Spleen (tissue), 11 donors: ENCODE data around the gene AQP12B. TPM values are rescaled to one million over a fixed set of nuclear protein-coding genes. Genes with fewer than 3 reads are reported as not detected.
A peak's percentile ranks its signal among the peaks of the same experiment; 100 is the strongest.

ENCODE experiments used
- DNase-seq: peaks from one replicate; pipeline ENCODE4 v3.0.0-alpha.2; 2020
- H3K27ac ChIP-seq, 8 donors: fragments of 200-600 bp; sonication (generic) in 7 of 8; 1 replicate in 4 of 8; 2 replicates in 4 of 8; pipeline versions ENCODE4 v1.5.0 to v1.8.0; 2016 to 2021; ENCODE audit warnings: inconsistent platforms in 4 of 8, mild to moderate bottlenecking in 4 of 8, moderate library complexity in 1 of 8
- H3K27me3 ChIP-seq, 7 donors: fragments of 200-600 bp; sonication (generic) in 6 of 7; replicated peaks in 1 of 7; 1 replicate in 4 of 7; 2 replicates in 3 of 7; pipeline versions ENCODE4 v1.5.0 to v1.8.0; 2016 to 2021; ENCODE audit warnings: inconsistent platforms in 3 of 7, mild to moderate bottlenecking in 1 of 7
- H3K36me3 ChIP-seq, 6 donors: fragments of 200-600 bp; sonication (generic) in 5 of 6; 1 replicate in 4 of 6; 2 replicates in 2 of 6; pipeline versions ENCODE4 v1.5.0 to v1.8.0; 2016 to 2021; ENCODE audit warnings: inconsistent platforms in 2 of 6
- H3K4me1 ChIP-seq, 6 donors: fragments of 200-600 bp; sonication (generic) in 5 of 6; 1 replicate in 3 of 6; 2 replicates in 3 of 6; pipeline versions ENCODE4 v1.5.0 to v1.8.0; 2016 to 2021; ENCODE audit warnings: inconsistent platforms in 3 of 6
- H3K4me3 ChIP-seq, 8 donors: fragments of 200-600 bp; sonication (generic) in 7 of 8; 1 replicate in 4 of 8; 2 replicates in 4 of 8; pipeline versions ENCODE4 v1.5.0 to v1.8.0; 2016 to 2021; ENCODE audit warnings: inconsistent platforms in 4 of 8, mild to moderate bottlenecking in 4 of 8, moderate library complexity in 2 of 8
- H3K9me3 ChIP-seq, 8 donors: fragments of 200-600 bp; sonication (generic) in 7 of 8; 1 replicate in 4 of 8; 2 replicates in 4 of 8; pipeline versions ENCODE4 v1.5.0 to v1.8.0; 2016 to 2021; ENCODE audit warnings: inconsistent platforms in 4 of 8
- CTCF ChIP-seq, 11 experiments: fragments of 200-600 bp in 7 of 11; fragments of 450-650 bp in 4 of 11; sonication (generic) in 4 of 11; IDR thresholded peaks in 8 of 11; conservative IDR thresholded peaks in 3 of 11; 1 replicate in 7 of 11; 2 replicates in 4 of 11; pipeline versions ENCODE4 v1.4.0 to v1.8.0; 2016 to 2021; ENCODE audit warnings: antibody characterized with exemption in 11 of 11, inconsistent platforms in 4 of 11, mild to moderate bottlenecking in 1 of 11
- POLR2A ChIP-seq, 3 donors: fragments of 450-650 bp; IDR thresholded peaks; one replicate each; pipeline ENCODE4 v1.5.1; 2017; ENCODE audit warnings: antibody characterized with exemption in 3 of 3, mild to moderate bottlenecking in 1 of 3
- POLR2AphosphoS5 ChIP-seq, 3 donors: sonication (generic); formaldehyde crosslinking; IDR thresholded peaks; one replicate each; pipeline ENCODE4 v1.5.1; 2017; ENCODE audit warnings: antibody characterized with exemption in 3 of 3
- WGBS, 5 donors: extraction: QIAGEN DNeasy Blood & Tissue Kit in 3 of 5; methylation state at CpG; one replicate each; pipeline versions ENCODE4 v1.1.5 to v1.1.7; 2013 to 2018; 5-methylcytosine and 5-hydroxymethylcytosine counted together
- intact Hi-C: fragments of 100-400 bp; cut with DNase I; formaldehyde crosslinking; loops from one replicate; pipeline ENCODE4 v1.15.0; 2023; ENCODE audit warnings: low total_unique reads
- polyA plus RNA-seq, 3 donors: library from polyadenylated mRNA; stranded (reverse); fragments of 200-250 nt; gene quantifications; one replicate each; pipeline ENCODE4 v1.2.1, GENCODE V29; 2013
- total RNA-seq, 7 donors: library from RNA; depleted of rRNA in 3 of 7; stranded (reverse); fragments of >200 nt in 3 of 7; fragmentation: NEBNext Ultra II Directional in 4 of 7; extraction: Animal tissue kit (Norgen Biotek cat#: 25700) in 4 of 7; gene quantifications; one replicate each; pipeline versions ENCODE4 v1.1.0 to v1.2.1, GENCODE V29; 2016 to 2021
- donor health status: healthy with polysubstance abuse.
- donor health status: DM: no; HTN: no; CAD: no; lungs with moderate emphysema.
- donor health status: DM: no; HTN: no; CAD: no.
- donor health status: Bipolar disorder and iron deficiency.
- donor health status: healthy.
- donor health status: DM: no; HTN: no; CAD: no.
- donor health status: DM: yes; HTN: yes; CAD: no.

The AQP12B gene
- total and polyA plus RNA-seq, 10 donors = 0.03 to 1.8 (median 0.95) TPM; not detected in 7

GRCh38 chr2:240707821-240708220, 25.1 kb upstream of the AQP12B start:
- H3K27ac ChIP-seq = no peak overlapping the region
- intact Hi-C loops = no loop called here
- TF ChIP-seq POLR2AphosphoS5 (IDR thresholded peaks at IDR 0.05) = no peak
- TF ChIP-seq CTCF (IDR thresholded peaks at IDR 0.05 in 8 of 11, conservative IDR thresholded peaks at IDR 0.05 in 3 of 11) = no peak
- TF ChIP-seq POLR2A (IDR thresholded peaks at IDR 0.05) = no peak
- H3K9me3 ChIP-seq = no peaks in the 10 kb centered on the region
- DNase-seq = no peak
- H3K4me3 ChIP-seq = no peak overlapping the region
- H3K4me1 ChIP-seq = peaks cover 0 to 12% (median 0%) of the 10 kb centered on the region in 6 donors
- peaks cover 0 to 54% (median 0%) of the 10 kb centered on the region in 7 donors for H3K27me3 ChIP-seq
- 69 to 81% (median 77%) methylated on average over 10 of the region's 10 CpGs for WGBS, 5 donors
- no peaks in the 10 kb centered on the region for H3K36me3 ChIP-seq

GRCh38 chr2:240707043-240707756, 24.5 kb upstream of the AQP12B start:
- no peaks in the 10 kb centered on the region for H3K36me3 ChIP-seq
- H3K9me3 ChIP-seq = no peaks in the 10 kb centered on the region
- H3K4me1 ChIP-seq = peaks cover 0 to 12% (median 0%) of the 10 kb centered on the region in 6 donors
- peak; percentile 43 for DNase-seq
- WGBS, 5 donors = 68 to 79% (median 78%) methylated on average over 14 to 15 of the region's 15 CpGs
- intact Hi-C loops = no loop called here
- no peak overlapping the region for H3K4me3 ChIP-seq
- peaks cover 0 to 60% (median 0%) of the 10 kb centered on the region in 7 donors for H3K27me3 ChIP-seq
- no peak overlapping the region for H3K27ac ChIP-seq
- TF ChIP-seq POLR2A (IDR thresholded peaks at IDR 0.05) (no peak), POLR2AphosphoS5 (IDR thresholded peaks at IDR 0.05) (no peak), CTCF (IDR thresholded peaks at IDR 0.05 in 8 of 11, conservative IDR thresholded peaks at IDR 0.05 in 3 of 11) (no peak)

- Histone ChIP-seq H3K36me3 (no peaks in the 10 kb centered on the region), H3K27me3 (peaks cover 0 to 70% (median 6%) of the 10 kb centered on the region in 7 donors), H3K9me3 (no peaks in the 10 kb centered on the region), H3K4me1 (peaks cover 0 to 12% (median 0%) of the 10 kb centered on the region in 6 donors), H3K27ac (no peak overlapping the region), H3K4me3 (no peak overlapping the region)
- TF ChIP-seq CTCF (IDR thresholded peaks at IDR 0.05 in 8 of 11, conservative IDR thresholded peaks at IDR 0.05 in 3 of 11) (no peak), POLR2AphosphoS5 (IDR thresholded peaks at IDR 0.05) (no peak), POLR2A (IDR thresholded peaks at IDR 0.05) (no peak)
- no peak for DNase-seq
- intact Hi-C loops = no loop called here
- WGBS, 5 donors = 26 to 46% (median 38%) methylated on average over 12 of the region's 12 CpGs
Measured at GRCh38 chr2:240705204-240705791, 22.6 kb upstream of the AQP12B start.

GRCh38 chr2:240704651-240705050, 22.0 kb upstream of the AQP12B start:
- peak; percentile 65 for DNase-seq
- Histone ChIP-seq H3K36me3 (no peaks in the 10 kb centered on the region), H3K9me3 (no peaks in the 10 kb centered on the region), H3K4me1 (peaks cover 0 to 12% (median 0%) of the 10 kb centered on the region in 6 donors), H3K27me3 (peaks cover 0 to 68% (median 6%) of the 10 kb centered on the region in 7 donors), H3K4me3 (no peak overlapping the region), H3K27ac (no peak overlapping the region)
- TF ChIP-seq POLR2AphosphoS5 (IDR thresholded peaks at IDR 0.05) (no peak), POLR2A (IDR thresholded peaks at IDR 0.05) (no peak), CTCF (IDR thresholded peaks at IDR 0.05 in 8 of 11, conservative IDR thresholded peaks at IDR 0.05 in 3 of 11) (no peak)
- 65 to 76% (median 67%) methylated on average over 14 to 19 of the region's 19 CpGs for WGBS, 5 donors
- intact Hi-C loops = no loop called here
